GM13976 (cell line): Measurements from ENCODE around the gene C19orf81.
A peak's percentile ranks its signal among the peaks of the same experiment; 100 is the strongest.

Experiments
- DNase-seq: peaks from one replicate; pipeline ENCODE4 v3.0.0; 2012; ENCODE audit warnings: low spot score
- CTCF ChIP-seq: IDR thresholded peaks from 2 replicates; pipeline ENCODE4 v1.5.1; 2012; ENCODE audit warnings: borderline replicate concordance, mild to moderate bottlenecking; ENCODE audit not compliant: insufficient read depth; ENCODE audit errors: extremely low read depth, missing control alignments, control extremely low read depth
- in situ Hi-C: fragments of 300-500 bp; cut with MboI; formaldehyde crosslinking; loops from one replicate; pipeline ENCODE4 v1.12.0; 2022; ENCODE audit warnings: low sequenced_read_pairs, mixed read lengths, inconsistent platforms; ENCODE audit not compliant: unreplicated experiment

Gene C19orf81

GRCh38 chr19:50633359-50633758 lies 15.9 kb upstream of the C19orf81 start:
- in situ Hi-C loops = no loop called here
- no peak for DNase-seq
- TF ChIP-seq CTCF = no peak

DNA sequence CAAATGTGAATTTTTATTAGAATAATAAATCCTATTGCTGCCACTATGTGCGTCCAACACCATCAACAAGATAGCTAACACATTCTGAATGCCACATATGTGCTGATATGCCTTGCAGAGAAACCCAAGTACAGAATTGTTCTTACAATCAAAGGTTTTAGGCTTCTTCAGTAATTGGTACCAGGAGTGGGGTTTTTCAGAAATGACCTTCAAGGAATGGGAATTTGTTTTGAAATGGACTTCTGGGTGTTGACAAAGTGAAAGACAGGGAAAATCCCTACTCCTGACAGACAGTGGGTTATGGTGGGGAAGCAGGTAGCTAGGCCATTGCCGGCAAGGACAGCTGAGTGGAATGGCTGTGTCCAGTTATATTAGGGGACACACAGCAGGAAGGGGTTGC lies 15.3 kb upstream of the C19orf81 start:
- TF ChIP-seq CTCF = no peak
- no peak for DNase-seq
- in situ Hi-C loops = no loop called here

DNA sequence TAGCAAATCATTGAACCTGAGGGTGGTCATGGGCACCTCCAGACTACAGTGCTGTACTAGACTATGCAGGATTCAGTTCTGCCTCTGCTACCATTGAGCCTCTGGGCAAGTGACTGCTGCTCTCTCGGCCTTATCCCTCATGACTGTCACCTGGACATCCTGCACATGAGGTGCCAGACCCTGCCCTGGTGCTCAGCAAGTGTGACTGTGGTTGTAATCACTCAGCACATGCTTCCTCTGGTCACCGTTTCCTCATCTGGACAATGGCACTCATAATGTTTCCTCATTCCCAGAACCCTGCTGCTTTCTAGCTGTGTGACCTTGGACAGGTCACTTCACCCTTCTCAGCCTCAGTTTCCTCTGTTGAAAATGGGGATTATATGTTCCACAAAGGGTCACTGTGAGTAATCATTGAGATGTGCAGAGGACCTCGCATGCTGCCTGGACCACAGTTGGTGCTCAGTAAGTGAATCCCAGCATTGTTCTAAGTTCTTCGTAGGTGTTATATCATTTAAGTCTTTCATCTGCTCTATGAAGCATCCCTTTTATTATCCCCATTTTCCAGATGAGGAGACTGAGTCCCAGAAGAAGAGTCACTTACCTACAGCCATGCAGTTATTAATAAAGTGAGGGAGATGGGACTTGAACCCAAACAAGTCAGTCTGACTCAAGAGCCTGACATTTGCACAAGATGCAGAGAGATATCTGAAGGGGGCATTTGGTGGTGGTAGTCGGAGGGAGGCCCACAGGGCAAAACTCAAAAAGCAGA lies 12.7 kb upstream of the C19orf81 start:
- in situ Hi-C loops = no loop called here
- no peak for DNase-seq
- no peak for TF ChIP-seq CTCF

- in situ Hi-C loops = no loop called here
- TF ChIP-seq CTCF = no peak
- DNase-seq = no peak
Measured at GRCh38 chr19:50638600-50638999, 10.6 kb upstream of the C19orf81 start.

DNA sequence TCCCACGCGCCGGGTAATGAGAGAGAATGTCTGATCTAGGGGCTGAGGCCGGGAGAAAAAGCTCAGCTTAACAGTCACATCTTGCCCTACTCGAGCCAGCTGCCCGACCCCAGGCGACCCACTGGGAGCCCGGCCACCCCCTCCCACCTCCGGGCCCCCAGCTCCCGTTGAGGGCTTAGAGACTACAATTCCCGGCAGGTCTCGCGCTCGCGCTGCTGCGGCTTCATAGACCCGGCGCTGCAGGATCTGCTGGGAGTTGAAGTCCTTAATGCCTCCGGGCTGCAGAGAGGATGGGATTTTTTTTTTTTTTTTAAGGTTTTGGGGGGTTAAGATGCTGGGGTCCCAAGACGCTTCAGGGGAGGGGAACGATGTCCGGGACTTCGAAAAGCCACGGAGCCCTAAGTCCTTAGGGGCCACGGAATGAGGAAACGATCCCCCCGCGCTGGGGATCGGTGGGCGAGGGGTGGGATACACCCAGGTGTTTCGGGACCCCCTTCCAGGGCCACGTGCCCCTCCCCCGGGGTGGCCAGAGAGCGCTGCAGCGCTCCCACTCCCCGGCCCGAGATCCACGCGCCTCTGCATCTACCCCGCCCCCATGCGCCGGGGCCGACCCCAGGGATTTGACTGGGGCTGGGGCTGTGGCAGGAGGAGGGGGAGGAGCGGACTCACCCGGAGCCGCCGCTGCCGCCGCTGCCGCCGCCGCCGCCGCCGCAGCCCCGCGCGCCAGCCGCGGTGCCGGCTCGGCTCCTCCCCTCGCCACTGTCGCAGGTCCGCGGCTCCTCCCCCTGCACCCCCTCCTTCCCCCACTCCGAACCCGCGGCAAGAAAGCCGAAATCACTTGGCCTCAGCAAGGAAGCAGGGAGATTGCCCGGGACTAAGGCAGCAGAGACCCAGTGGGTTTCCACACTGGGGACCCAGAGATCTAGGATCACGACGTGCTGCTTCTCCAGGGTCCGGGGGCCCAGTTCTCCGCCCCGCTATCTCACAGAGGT lies 9.8 kb upstream of the C19orf81 start, which contains the start of gene SYT3:
TSS of gene SYT3 (minus strand) at position 761 of the 992 bp plus-strand sequence. CDS start 2,470 bp downstream, outside the sequence.
- in situ Hi-C loops = no loop called here
- no peak for TF ChIP-seq CTCF
- peak; percentile 68 for DNase-seq

GRCh38 chr19:50640368-50640767 lies 8.9 kb upstream of the C19orf81 start:
- in situ Hi-C loops = no loop called here
- no peak for DNase-seq
- TF ChIP-seq CTCF = no peak
